BLaER1 (cell line): ENCODE data around the gene FRMPD1.

ENCODE experiments used
- H3K27ac ChIP-seq: shearing (Covaris generic); formaldehyde crosslinking; 2 replicates; pipeline ENCODE4 v1.8.1; 2022
- H3K27me3 ChIP-seq: shearing (Covaris generic); formaldehyde crosslinking; 2 replicates; pipeline ENCODE4 v1.8.1; 2022
- H3K36me3 ChIP-seq: shearing (Covaris generic); formaldehyde crosslinking; 2 replicates; pipeline ENCODE4 v1.8.1; 2022
- H3K4me1 ChIP-seq: shearing (Covaris generic); formaldehyde crosslinking; 2 replicates; pipeline ENCODE4 v1.8.1; 2022
- H3K4me2 ChIP-seq: shearing (Covaris generic); formaldehyde crosslinking; 2 replicates; pipeline ENCODE4 v1.8.1; 2022
- H3K4me3 ChIP-seq: shearing (Covaris generic); formaldehyde crosslinking; 2 replicates; pipeline ENCODE4 v1.8.1; 2022
- H3K9ac ChIP-seq: shearing (Covaris generic); formaldehyde crosslinking; 2 replicates; pipeline ENCODE4 v1.8.1; 2022
- H3K9me3 ChIP-seq: shearing (Covaris generic); formaldehyde crosslinking; 2 replicates; pipeline ENCODE4 v1.8.1; 2022
- H4K20me1 ChIP-seq: shearing (Covaris generic); formaldehyde crosslinking; 2 replicates; pipeline ENCODE4 v1.8.1; 2022
- Cebpa-rat ChIP-seq: shearing (Covaris generic); IDR thresholded peaks from 2 replicates; pipeline ENCODE4 v1.8.1; 2022

FRMPD1 gene

GRCh38 chr9:37678789-37679273 lies 28.1 kb downstream of the FRMPD1 start:
- Histone ChIP-seq H4K20me1 (no peaks in the 10 kb centered on the region), H3K27me3 (no peaks in the 10 kb centered on the region), H3K4me3 (no peak overlapping the region), H3K9me3 (peaks cover under 1% of the 10 kb centered on the region; the same call in 1 of the 2 replicates), H3K36me3 (no peaks in the 10 kb centered on the region), H3K27ac (no peak overlapping the region), H3K9ac (no peak overlapping the region), H3K4me1 (peaks cover 5% of the 10 kb centered on the region; the same call in 1 of the 2 replicates), H3K4me2 (no peak overlapping the region)
- TF ChIP-seq Cebpa-rat: no peak

- no peaks in the 10 kb centered on the region for H3K36me3 ChIP-seq
- TF ChIP-seq Cebpa-rat: no peak
Measured at GRCh38 chr9:37679649-37680402, 29.1 kb downstream of the FRMPD1 start.

GRCh38 chr9:37682951-37683350 lies 32.2 kb downstream of the FRMPD1 start:
- Histone ChIP-seq H3K9me3 (no peaks in the 10 kb centered on the region), H3K27ac (no peak overlapping the region), H3K27me3 (no peaks in the 10 kb centered on the region), H3K4me1 (peaks cover 5% of the 10 kb centered on the region; the same call in 1 of the 2 replicates), H4K20me1 (no peaks in the 10 kb centered on the region), H3K36me3 (no peaks in the 10 kb centered on the region), H3K4me3 (no peak overlapping the region), H3K4me2 (no peak overlapping the region), H3K9ac (no peak overlapping the region)
- no peak for TF ChIP-seq Cebpa-rat

More at GRCh38 chr9:37679649-37680402, 29.1 kb downstream of the FRMPD1 start:
- Histone ChIP-seq H3K4me1 (peaks cover 5% of the 10 kb centered on the region; the same call in 1 of the 2 replicates), H3K27me3 (no peaks in the 10 kb centered on the region), H3K27ac (no peak overlapping the region), H3K9me3 (no peaks in the 10 kb centered on the region), H3K4me2 (no peak overlapping the region), H3K9ac (no peak overlapping the region), H3K4me3 (no peak overlapping the region), H4K20me1 (no peaks in the 10 kb centered on the region)

- Histone ChIP-seq H3K9me3 (no peaks in the 10 kb centered on the region), H4K20me1 (no peaks in the 10 kb centered on the region), H3K4me2 (no peak overlapping the region), H3K4me3 (no peak overlapping the region), H3K36me3 (no peaks in the 10 kb centered on the region), H3K4me1 (peaks cover 4% of the 10 kb centered on the region; the same call in 1 of the 2 replicates), H3K27me3 (no peaks in the 10 kb centered on the region), H3K9ac (no peak overlapping the region), H3K27ac (no peak overlapping the region)
- no peak for TF ChIP-seq Cebpa-rat
Measured at GRCh38 chr9:37683531-37684371, 33.0 kb downstream of the FRMPD1 start.

GRCh38 chr9:37692622-37693221 lies 42.0 kb downstream of the FRMPD1 start:
- H3K4me2 ChIP-seq: no peak overlapping the region
- H4K20me1 ChIP-seq: no peaks in the 10 kb centered on the region
- peaks cover 8% of the 10 kb centered on the region; the same call in 1 of the 2 replicates for H3K9me3 ChIP-seq
- no peak overlapping the region for H3K4me3 ChIP-seq
- no peak overlapping the region for H3K27ac ChIP-seq
- no peak for TF ChIP-seq Cebpa-rat
- H3K36me3 ChIP-seq: no peaks in the 10 kb centered on the region
- no peaks in the 10 kb centered on the region for H3K27me3 ChIP-seq
- H3K4me1 ChIP-seq: peaks cover 20% of the 10 kb centered on the region; the same call in 1 of the 2 replicates
- no peak overlapping the region for H3K9ac ChIP-seq

GRCh38 chr9:37693260-37693659 lies 42.5 kb downstream of the FRMPD1 start:
- H3K4me2 ChIP-seq: peak overlapping the region; percentile 1; the same call in 1 of the 2 replicates
- no peaks in the 10 kb centered on the region for H4K20me1 ChIP-seq
- H3K4me1 ChIP-seq: peaks cover 20% of the 10 kb centered on the region; the same call in 1 of the 2 replicates
- TF ChIP-seq Cebpa-rat: no peak
- H3K9ac ChIP-seq: no peak overlapping the region
- H3K4me3 ChIP-seq: no peak overlapping the region
- H3K27me3 ChIP-seq: no peaks in the 10 kb centered on the region
- H3K36me3 ChIP-seq: no peaks in the 10 kb centered on the region
- peaks cover 8% of the 10 kb centered on the region; the same call in 1 of the 2 replicates for H3K9me3 ChIP-seq
- H3K27ac ChIP-seq: no peak overlapping the region

- Histone ChIP-seq H4K20me1 (no peaks in the 10 kb centered on the region), H3K9me3 (peaks cover 8% of the 10 kb centered on the region; the same call in 1 of the 2 replicates), H3K4me1 (peaks cover 23% of the 10 kb centered on the region), H3K27ac (no peak overlapping the region), H3K36me3 (no peaks in the 10 kb centered on the region), H3K4me3 (no peak overlapping the region), H3K4me2 (0 out of 2 replicates have a peak overlapping the region, but pooled peaks have one; percentile 1), H3K27me3 (no peaks in the 10 kb centered on the region), H3K9ac (no peak overlapping the region)
- no peak for TF ChIP-seq Cebpa-rat
Measured at GRCh38 chr9:37694355-37694754, 43.6 kb downstream of the FRMPD1 start.

- Histone ChIP-seq H3K9me3 (peaks cover 8% of the 10 kb centered on the region; the same call in 1 of the 2 replicates), H3K27me3 (no peaks in the 10 kb centered on the region), H3K36me3 (no peaks in the 10 kb centered on the region), H4K20me1 (no peaks in the 10 kb centered on the region), H3K4me2 (no peak overlapping the region), H3K4me1 (peaks cover 45% of the 10 kb centered on the region), H3K9ac (no peak overlapping the region), H3K27ac (no peak overlapping the region), H3K4me3 (no peak overlapping the region)
- no peak for TF ChIP-seq Cebpa-rat
Measured at GRCh38 chr9:37696528-37696927, 45.8 kb downstream of the FRMPD1 start.

GRCh38 chr9:37700131-37700530 lies 49.4 kb downstream of the FRMPD1 start:
- no peak for TF ChIP-seq Cebpa-rat
- peaks cover 36% of the 10 kb centered on the region for H3K4me1 ChIP-seq
- no peaks in the 10 kb centered on the region for H3K36me3 ChIP-seq
- H3K4me3 ChIP-seq: no peak overlapping the region
- H4K20me1 ChIP-seq: no peaks in the 10 kb centered on the region
- no peak overlapping the region for H3K9ac ChIP-seq
- H3K9me3 ChIP-seq: peaks cover 6% of the 10 kb centered on the region; the same call in 1 of the 2 replicates
- H3K4me2 ChIP-seq: peak overlapping the region; percentile 63
- no peak overlapping the region for H3K27ac ChIP-seq
- H3K27me3 ChIP-seq: no peaks in the 10 kb centered on the region
